Endothelial cell (in vitro differentiated cells): ENCODE measurements around the gene PTRH1. TPM values are rescaled to one million over a fixed set of nuclear protein-coding genes. Genes with fewer than 3 reads are reported as not detected.

Experiments
- DNase-seq: peaks from one replicate; pipeline ENCODE4 v3.0.0; 2021; ENCODE audit warnings: low spot score
- H3K27ac Mint-ChIP-seq: one replicate; pipeline ENCODE4 v1.8.0; 2021; ENCODE audit warnings: mixed read lengths, inconsistent platforms; ENCODE audit not compliant: unreplicated experiment
- H3K27me3 Mint-ChIP-seq: one replicate; pipeline ENCODE4 v1.8.0; 2021; ENCODE audit warnings: mild to moderate bottlenecking, moderate library complexity, mixed read lengths, inconsistent platforms; ENCODE audit not compliant: unreplicated experiment
- H3K36me3 Mint-ChIP-seq: one replicate; pipeline ENCODE4 v1.8.0; 2021; ENCODE audit warnings: mild to moderate bottlenecking, low read depth, mixed read lengths, inconsistent platforms; ENCODE audit not compliant: unreplicated experiment
- H3K4me1 Mint-ChIP-seq: one replicate; pipeline ENCODE4 v1.8.0; 2021; ENCODE audit warnings: mild to moderate bottlenecking, mixed read lengths, inconsistent platforms; ENCODE audit not compliant: unreplicated experiment
- H3K4me3 Mint-ChIP-seq: one replicate; pipeline ENCODE4 v1.8.0; 2021; ENCODE audit warnings: mild to moderate bottlenecking, mixed read lengths, inconsistent platforms; ENCODE audit not compliant: unreplicated experiment
- H3K9me3 Mint-ChIP-seq: one replicate; pipeline ENCODE4 v1.8.0; 2021; ENCODE audit warnings: mixed read lengths, inconsistent platforms; ENCODE audit not compliant: unreplicated experiment
- total RNA-seq: library from RNA; stranded (reverse); fragmentation: NEBNext Ultra II Directional; extraction: Animal tissue kit (Norgen Biotek cat#: 25700); gene quantifications from one replicate; pipeline ENCODE4 v1.2.1, GENCODE V29; 2021; ENCODE audit not compliant: unreplicated experiment
- TF ChIP-seq, protein P1 (sequence below): fragments of 200-600 bp; sonication (generic); IDR thresholded peaks from one replicate; pipeline ENCODE4 v1.5.0; 2021; ENCODE audit warnings: antibody characterized with exemption; ENCODE audit not compliant: unreplicated experiment

Gene PTRH1
- total RNA-seq, 1 donor from 2014 or later: 15.3 TPM

DNA sequence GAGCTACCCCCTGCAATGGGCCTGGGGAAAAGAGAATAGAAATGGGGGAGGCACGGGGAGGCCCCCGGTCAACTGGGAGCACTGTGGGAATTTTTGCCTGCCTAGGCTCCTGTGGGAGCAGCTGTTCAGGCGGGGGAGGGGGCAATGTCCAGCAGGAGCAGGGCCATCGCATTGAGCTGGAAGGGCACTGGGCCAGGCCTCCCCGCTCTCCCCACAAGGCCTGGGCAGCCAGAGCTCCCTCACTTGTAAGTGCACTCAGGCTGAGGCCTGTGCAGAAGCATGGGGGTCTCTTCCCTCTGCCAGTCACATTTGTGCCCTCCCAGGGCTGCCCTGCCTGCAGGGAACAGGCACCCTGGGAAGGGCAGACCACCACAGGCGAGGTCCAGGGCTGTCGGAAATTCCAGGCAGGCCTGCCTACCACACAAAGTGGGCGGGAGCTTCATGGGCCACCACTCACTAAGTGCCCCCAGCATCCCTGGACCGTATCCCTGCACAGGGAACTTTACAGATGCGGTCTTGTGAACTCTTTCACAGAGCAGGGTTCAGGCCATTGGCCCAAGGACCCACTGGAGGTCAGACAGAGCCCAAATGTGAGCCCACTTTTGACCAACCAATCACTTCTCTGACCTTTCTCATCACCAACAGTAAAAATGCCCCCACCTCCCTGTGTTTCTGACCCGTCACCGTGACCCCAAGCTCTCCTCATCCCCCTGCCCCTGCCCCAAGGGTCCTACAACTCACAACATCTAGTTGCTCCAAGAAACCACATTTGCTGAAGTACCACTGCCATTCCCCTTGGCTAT is 9.7 kb downstream of the PTRH1 start:
- H3K4me1 Mint-ChIP-seq: peaks cover 19% of the 10 kb centered on the region
- no peaks in the 10 kb centered on the region for H3K36me3 Mint-ChIP-seq
- TF ChIP-seq, protein P1, sequence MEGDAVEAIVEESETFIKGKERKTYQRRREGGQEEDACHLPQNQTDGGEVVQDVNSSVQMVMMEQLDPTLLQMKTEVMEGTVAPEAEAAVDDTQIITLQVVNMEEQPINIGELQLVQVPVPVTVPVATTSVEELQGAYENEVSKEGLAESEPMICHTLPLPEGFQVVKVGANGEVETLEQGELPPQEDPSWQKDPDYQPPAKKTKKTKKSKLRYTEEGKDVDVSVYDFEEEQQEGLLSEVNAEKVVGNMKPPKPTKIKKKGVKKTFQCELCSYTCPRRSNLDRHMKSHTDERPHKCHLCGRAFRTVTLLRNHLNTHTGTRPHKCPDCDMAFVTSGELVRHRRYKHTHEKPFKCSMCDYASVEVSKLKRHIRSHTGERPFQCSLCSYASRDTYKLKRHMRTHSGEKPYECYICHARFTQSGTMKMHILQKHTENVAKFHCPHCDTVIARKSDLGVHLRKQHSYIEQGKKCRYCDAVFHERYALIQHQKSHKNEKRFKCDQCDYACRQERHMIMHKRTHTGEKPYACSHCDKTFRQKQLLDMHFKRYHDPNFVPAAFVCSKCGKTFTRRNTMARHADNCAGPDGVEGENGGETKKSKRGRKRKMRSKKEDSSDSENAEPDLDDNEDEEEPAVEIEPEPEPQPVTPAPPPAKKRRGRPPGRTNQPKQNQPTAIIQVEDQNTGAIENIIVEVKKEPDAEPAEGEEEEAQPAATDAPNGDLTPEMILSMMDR: no peak
- no peak for DNase-seq
- no peak overlapping the region for H3K4me3 Mint-ChIP-seq
- no peaks in the 10 kb centered on the region for H3K9me3 Mint-ChIP-seq
- H3K27me3 Mint-ChIP-seq: peaks cover 18% of the 10 kb centered on the region
- H3K27ac Mint-ChIP-seq: peak overlapping the region; percentile 74

DNA sequence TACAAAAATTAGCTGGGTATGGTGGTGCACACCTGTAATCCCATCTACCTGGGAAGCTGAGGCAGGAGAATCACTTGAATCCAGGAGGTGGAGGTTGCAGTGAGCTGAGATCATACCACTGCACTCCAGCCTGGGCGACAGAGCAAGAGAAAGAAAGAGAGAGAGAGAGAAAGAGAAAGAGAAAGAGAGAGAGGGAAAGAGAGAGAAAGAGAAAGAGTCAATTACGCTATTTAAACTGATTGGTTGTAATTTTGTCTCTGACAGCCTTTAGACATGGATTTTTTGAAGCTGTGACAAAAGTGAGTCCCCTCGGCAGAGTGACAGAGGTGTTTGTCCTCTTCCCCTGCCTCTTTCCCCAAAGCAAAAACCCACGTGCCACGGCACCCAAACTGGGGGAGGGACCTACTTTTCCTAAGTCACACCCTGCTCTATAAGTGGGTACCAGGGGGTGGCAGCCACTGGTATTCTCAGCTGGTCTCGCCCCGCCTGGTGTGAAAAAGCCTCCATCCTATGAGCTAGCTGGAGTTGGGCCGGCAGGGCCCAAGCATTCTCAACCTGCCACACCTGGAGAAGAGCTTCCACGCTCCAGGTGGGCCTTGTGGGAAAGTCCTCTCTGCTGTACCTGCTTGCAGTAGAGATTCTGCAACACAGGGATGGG is 12.0 kb downstream of the PTRH1 start:
- Mint-ChIP-seq H3K4me3 (peak overlapping the region; percentile 35), H3K27ac (no peak overlapping the region), H3K4me1 (peaks cover 19% of the 10 kb centered on the region), H3K36me3 (peaks cover 3% of the 10 kb centered on the region), H3K9me3 (no peaks in the 10 kb centered on the region), H3K27me3 (peaks cover 9% of the 10 kb centered on the region)
- TF ChIP-seq, protein P1: no peak
- DNase-seq: no peak

DNA sequence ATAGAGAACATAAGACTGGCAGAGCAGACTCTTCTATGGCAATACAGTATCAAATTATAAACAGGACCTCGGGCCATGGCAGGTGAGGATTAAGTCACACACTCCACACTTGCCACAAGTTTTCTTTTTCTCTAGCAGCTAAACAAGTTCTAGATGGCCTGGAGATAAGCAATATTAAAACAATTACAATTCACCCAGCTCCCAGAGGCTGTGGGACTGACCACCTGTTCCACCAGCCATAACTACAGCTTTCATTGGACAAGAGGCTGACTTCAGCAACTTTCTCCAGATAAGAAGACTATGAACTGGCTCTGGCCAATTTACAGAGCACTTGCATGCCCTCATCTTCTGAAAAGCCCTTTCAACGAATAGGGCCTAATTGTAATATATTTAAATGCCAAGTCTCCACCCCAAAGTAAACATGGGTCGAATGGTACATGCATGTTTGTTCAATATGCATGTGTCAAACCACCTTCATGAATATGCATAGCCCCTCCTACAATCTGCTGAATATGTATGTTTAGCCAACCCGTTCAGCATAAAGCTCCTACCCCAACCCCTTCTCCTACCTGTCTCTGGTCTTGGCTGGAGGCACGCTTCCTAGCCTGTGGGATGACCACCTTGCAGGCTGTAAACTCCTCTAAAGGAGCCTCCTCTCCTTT is 14.7 kb downstream of the PTRH1 start:
- no peaks in the 10 kb centered on the region for H3K9me3 Mint-ChIP-seq
- no peak overlapping the region for H3K27ac Mint-ChIP-seq
- TF ChIP-seq, protein P1: no peak
- DNase-seq: no peak
- peaks cover 4% of the 10 kb centered on the region for H3K36me3 Mint-ChIP-seq
- peaks cover 5% of the 10 kb centered on the region for H3K27me3 Mint-ChIP-seq
- H3K4me1 Mint-ChIP-seq: peaks cover 6% of the 10 kb centered on the region
- peak overlapping the region; percentile 42 for H3K4me3 Mint-ChIP-seq

DNA sequence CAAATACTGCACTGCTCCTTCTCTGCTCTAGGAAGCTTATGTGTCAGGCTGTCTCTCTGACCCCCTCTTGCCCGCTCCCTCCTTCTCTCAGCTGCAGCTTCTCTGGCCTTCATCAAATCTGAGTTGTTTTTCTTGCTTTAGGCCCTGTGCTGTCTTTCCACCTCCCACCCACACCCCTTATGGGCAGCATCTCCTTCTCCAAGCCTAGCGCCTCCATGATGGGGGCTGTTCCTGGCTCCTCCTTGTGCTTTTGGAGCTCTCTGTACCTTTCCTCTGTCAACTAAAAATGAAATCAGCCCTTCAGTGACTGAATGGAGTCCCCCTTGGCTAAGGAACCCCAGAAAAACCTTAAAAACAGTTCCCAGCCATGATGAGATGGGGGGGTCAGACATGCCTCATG is 15.3 kb downstream of the PTRH1 start:
- no peak for DNase-seq
- Mint-ChIP-seq H3K4me3 (no peak overlapping the region), H3K9me3 (no peaks in the 10 kb centered on the region), H3K27me3 (peaks cover 5% of the 10 kb centered on the region), H3K36me3 (peaks cover 8% of the 10 kb centered on the region), H3K27ac (no peak overlapping the region), H3K4me1 (peaks cover 6% of the 10 kb centered on the region)
- TF ChIP-seq, protein P1: no peak
